K562 (cell line): ENCODE data around the gene CCDC167. TPM values are rescaled to one million over a fixed set of nuclear protein-coding genes. Genes with fewer than 3 reads are reported as not detected.

Experiments
- ATAC-seq: fragments of 200-7000 bp; cut with Tn5 transposase; 3 replicates; pipeline ENCODE4 v1.9.1; 2020; ENCODE audit warnings: moderate library complexity
- BruUV-seq: library from RNA; stranded (reverse); fragments of 400-500 nt; replicated peaks from 2 replicates; lab custom pipeline; 2021; lab: Mats Ljungman, UMichigan
- CTCF ChIA-PET: fragments of 300-600 bp; formaldehyde crosslinking; extraction: SDS; loops from one replicate; lab custom pipeline; 2021; ENCODE audit warnings: low intra/inter-chr PET ratio; lab: Yijun Ruan, JAX
- POLR2A ChIA-PET: fragments of 300-600, 350-650 bp; sonication (Branson Sonifier 250); formaldehyde crosslinking; extraction: SDS; loops from one replicate; lab custom pipeline; 2021; ENCODE audit warnings: antibody characterized with exemption, inconsistent platforms; lab: Yijun Ruan, JAX
- DNase-seq, 4 experiments: peaks; one replicate each; pipeline versions ENCODE4 v3.0.0 to v3.0.0-alpha.2; 2011 to 2018; ENCODE audit warnings: low spot score in 3 of 4, mixed read lengths in 3 of 4; ENCODE audit errors: extremely low read depth in 1 of 4
- FAIRE-seq: peaks from 2 replicates; lab custom pipeline; 2011; peaks lifted over from hg19 to GRCh38; lab: Jason Lieb, UNC
- H2AFZ ChIP-seq: 2 replicates; pipeline ENCODE4 v1.6.0; 2011; ENCODE audit warnings: low read depth, low read length, control low read depth, inconsistent platforms
- H3K27ac ChIP-seq: fragments of 200-600 bp; 3 replicates; pipeline ENCODE4 v1.8.0; 2011; ENCODE audit warnings: low read depth, mild to moderate bottlenecking, control low read depth, inconsistent platforms, low read length, moderate library complexity, mixed read lengths; ENCODE audit errors: extremely low read depth
- H3K27me3 ChIP-seq, 2 experiments: fragments of 300-600 bp in 1 of 2; 2 replicates in 1 of 2; 3 replicates in 1 of 2; pipeline versions ENCODE4 v1.6.0 to v1.8.0; 2011; ENCODE audit warnings: inconsistent platforms in 2 of 2, low read length in 2 of 2, mild to moderate bottlenecking in 1 of 2, mixed read lengths in 1 of 2, moderate library complexity in 1 of 2; ENCODE audit not compliant: control insufficient read depth in 2 of 2, insufficient read depth in 2 of 2
- H3K36me3 ChIP-seq: fragments of 300-600 bp; 3 replicates; pipeline ENCODE4 v1.8.0; 2011; ENCODE audit warnings: mild to moderate bottlenecking, low read length, inconsistent platforms; ENCODE audit not compliant: control insufficient read depth, insufficient read depth
- H3K4me1 ChIP-seq, 2 experiments: fragments of 200-600 bp in 1 of 2; replicated peaks in 1 of 2; 2 replicates in 1 of 2; 3 replicates in 1 of 2; pipeline versions ENCODE4 v1.5.1 to v1.8.0; 2011; ENCODE audit warnings: inconsistent platforms in 2 of 2, low read length in 2 of 2, mild to moderate bottlenecking in 1 of 2, mixed read lengths in 1 of 2, moderate library complexity in 1 of 2; ENCODE audit not compliant: control insufficient read depth in 2 of 2, insufficient read depth in 2 of 2
- H3K4me2 ChIP-seq: 2 replicates; pipeline ENCODE4 v1.6.1; 2011; ENCODE audit warnings: low read length, control low read depth, inconsistent platforms, mixed read lengths; ENCODE audit not compliant: insufficient read depth
- H3K4me3 ChIP-seq: fragments of 200-600 bp; sonication (generic), shearing (Covaris generic); 2 replicates; pipeline ENCODE4 v1.5.1; 2016; ENCODE audit warnings: control low read depth, inconsistent platforms
- H3K79me2 ChIP-seq: fragments of 200-600 bp; 3 replicates; pipeline ENCODE4 v1.8.0; 2011; ENCODE audit warnings: low read length, inconsistent platforms; ENCODE audit not compliant: control insufficient read depth, insufficient read depth
- H3K9ac ChIP-seq, 2 experiments: 2 replicates each; pipeline versions ENCODE4 v1.6.0 to v1.6.1; 2011; ENCODE audit warnings: low read depth in 2 of 2, low read length in 2 of 2, control low read depth in 1 of 2, inconsistent platforms in 1 of 2, mild to moderate bottlenecking in 1 of 2, mixed read lengths in 1 of 2; ENCODE audit not compliant: insufficient read depth in 1 of 2
- H3K9me1 ChIP-seq: one replicate; pipeline ENCODE4 v1.6.0; 2011; ENCODE audit warnings: inconsistent platforms, mild to moderate bottlenecking, low read length, moderate library complexity; ENCODE audit not compliant: control insufficient read depth, insufficient read depth
- H3K9me3 ChIP-seq: replicated peaks from 2 replicates; pipeline ENCODE4 v1.5.1; 2011; ENCODE audit warnings: low read depth, low read length, inconsistent platforms; ENCODE audit not compliant: control insufficient read depth, insufficient read depth
- H4K20me1 ChIP-seq: replicated peaks from 2 replicates; pipeline ENCODE4 v1.6.1; 2011; ENCODE audit warnings: low read length, inconsistent platforms, mixed read lengths; ENCODE audit not compliant: control insufficient read depth, insufficient read depth
- ADNP ChIP-seq: fragments of 200-800 bp; sonication (Bioruptor generic); IDR thresholded peaks from 2 replicates; pipeline ENCODE4 v1.6.1; 2016; ENCODE audit warnings: missing genetic modification characterization, missing compliant biosample characterization
- BDP1 ChIP-seq: IDR thresholded peaks from 3 replicates; pipeline ENCODE4 v1.6.1; 2011; ENCODE audit not compliant: insufficient read length, insufficient read depth
- CCAR2 ChIP-seq: fragments of 200-400 bp; formaldehyde crosslinking; IDR thresholded peaks from 2 replicates; pipeline ENCODE4 v1.6.1; 2017; ENCODE audit warnings: mild to moderate bottlenecking, low read depth, low read length
- EHMT2 ChIP-seq: fragments of 450-650 bp; IDR thresholded peaks from 2 replicates; pipeline ENCODE4 v1.6.1; 2018; ENCODE audit warnings: antibody characterized with exemption
- HNRNPK ChIP-seq: fragments of 200-400 bp; formaldehyde crosslinking; IDR thresholded peaks from one replicate; pipeline ENCODE4 v1.6.1; 2018; ENCODE audit warnings: mild to moderate bottlenecking, low read depth, low read length; ENCODE audit not compliant: poor library complexity, severe bottlenecking
- JUNB ChIP-seq: fragments of 450-650 bp; formaldehyde crosslinking; conservative IDR thresholded peaks from 2 replicates; pipeline ENCODE4 v1.4.0; 2020; ENCODE audit warnings: mild to moderate bottlenecking
- POU5F1 ChIP-seq: fragments of 150-350 bp; IDR thresholded peaks from 2 replicates; pipeline ENCODE4 v1.6.1; 2014; ENCODE audit warnings: borderline replicate concordance, low read length, low read depth, mild to moderate bottlenecking; ENCODE audit not compliant: partially characterized antibody
- SMARCB1 ChIP-seq: IDR thresholded peaks from 2 replicates; pipeline ENCODE4 v1.6.1; 2011; ENCODE audit warnings: improper control_type of control experiment, low read depth; ENCODE audit not compliant: insufficient read length
- ZEB2 ChIP-seq: fragments of 450-650 bp; IDR thresholded peaks from 2 replicates; pipeline ENCODE4 v1.6.1; 2016
- ZNF316 ChIP-seq: fragments of 450-650 bp; IDR thresholded peaks from 2 replicates; pipeline ENCODE4 v1.6.1; 2016
- WGBS: fragments of 100-300 bp; shearing (Covaris generic); methylation state at CpG from one replicate; pipeline ENCODE4 v1.1.6; 2016; ENCODE audit warnings: low coverage, mixed read lengths; ENCODE audit not compliant: insufficient coverage; ENCODE audit errors: missing lambda C conversion rate; 5-methylcytosine and 5-hydroxymethylcytosine counted together
- in situ Hi-C: fragments of 300-500 bp; cut with MboI; formaldehyde crosslinking; loops from 4 replicates; pipeline ENCODE4 v1.15.0; 2018; ENCODE audit warnings: inconsistent platforms, mixed read lengths
- intact Hi-C: fragments of 100-400 bp; cut with micrococcal nuclease; formaldehyde crosslinking; loops from 2 replicates; pipeline ENCODE4 v1.14.2; 2022
- polyA plus RNA-seq, 8 experiments: library from polyadenylated mRNA; depleted of rRNA in 4 of 8; stranded (reverse) in 5 of 8; unstranded in 3 of 8; fragments of >200 nt; fragmentation: Nextera tagmentation in 2 of 8; fragmentation: Illumina TruSeq in 1 of 8; extraction: Ambion mirVana in 2 of 8; extraction: Trizol in 1 of 8; gene quantifications; 2 replicates each; pipeline versions ENCODE4 v1.2.1 to v1.2.3, GENCODE V29; 2011 to 2014; ENCODE audit warnings: inconsistent platforms in 1 of 8, missing spikeins in 1 of 8
- total RNA-seq, 7 experiments: library from RNA; depleted of rRNA in 6 of 7; stranded (reverse); fragments of >200 nt in 6 of 7; fragmentation: Illumina TruSeq in 2 of 7; extraction: Trizol in 2 of 7; gene quantifications; 2 replicates each; pipeline versions ENCODE4 v1.2.1 to v1.2.3, GENCODE V29; 2011 to 2021; ENCODE audit warnings: low replicate concordance in 1 of 7
- TF ChIP-seq, protein P1 (sequence below): fragments of 450-650 bp; IDR thresholded peaks from 2 replicates; pipeline ENCODE4 v1.6.1; 2018; ENCODE audit not compliant: partially characterized antibody
- TF ChIP-seq, protein P2 (sequence below): sonication (generic); formaldehyde crosslinking; IDR thresholded peaks from 2 replicates; pipeline ENCODE4 v1.4.0; 2020; ENCODE audit warnings: mild to moderate bottlenecking, missing genetic modification reagents
- TF ChIP-seq, protein P3 (sequence below): fragments of 250-450 bp; sonication (Bioruptor Pico); IDR thresholded peaks from 2 replicates; pipeline ENCODE4 v1.4.0; 2020; ENCODE audit warnings: mild to moderate bottlenecking, moderate library complexity

Gene CCDC167
- total and polyA plus RNA-seq, 9 of the 15 experiments (the other 6 are each of a cell fraction or from before 2014, with no cell fraction given): 26.0 to 114 (median 45.2) TPM

DNA sequence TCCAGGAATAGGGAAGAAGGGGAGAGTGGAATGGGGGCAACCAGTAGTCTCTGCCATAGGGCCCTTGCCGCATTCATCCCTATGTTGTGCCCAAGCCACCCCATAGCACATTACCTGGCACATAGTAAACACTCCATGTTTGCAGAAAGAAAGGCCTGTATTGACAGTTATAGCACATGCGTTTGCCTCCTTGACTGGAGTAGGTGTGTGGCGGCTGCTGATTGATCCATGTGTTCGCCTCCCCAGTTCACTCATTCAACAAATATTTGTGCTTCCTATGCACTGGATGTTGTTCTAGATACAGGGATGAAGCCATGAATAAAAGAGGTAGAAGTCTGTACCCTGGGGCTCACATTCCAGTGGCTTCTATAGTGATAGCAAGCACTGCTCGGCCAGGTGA, 19.8 kb upstream of the CCDC167 start (continued):
- TF ChIP-seq, protein P1, sequence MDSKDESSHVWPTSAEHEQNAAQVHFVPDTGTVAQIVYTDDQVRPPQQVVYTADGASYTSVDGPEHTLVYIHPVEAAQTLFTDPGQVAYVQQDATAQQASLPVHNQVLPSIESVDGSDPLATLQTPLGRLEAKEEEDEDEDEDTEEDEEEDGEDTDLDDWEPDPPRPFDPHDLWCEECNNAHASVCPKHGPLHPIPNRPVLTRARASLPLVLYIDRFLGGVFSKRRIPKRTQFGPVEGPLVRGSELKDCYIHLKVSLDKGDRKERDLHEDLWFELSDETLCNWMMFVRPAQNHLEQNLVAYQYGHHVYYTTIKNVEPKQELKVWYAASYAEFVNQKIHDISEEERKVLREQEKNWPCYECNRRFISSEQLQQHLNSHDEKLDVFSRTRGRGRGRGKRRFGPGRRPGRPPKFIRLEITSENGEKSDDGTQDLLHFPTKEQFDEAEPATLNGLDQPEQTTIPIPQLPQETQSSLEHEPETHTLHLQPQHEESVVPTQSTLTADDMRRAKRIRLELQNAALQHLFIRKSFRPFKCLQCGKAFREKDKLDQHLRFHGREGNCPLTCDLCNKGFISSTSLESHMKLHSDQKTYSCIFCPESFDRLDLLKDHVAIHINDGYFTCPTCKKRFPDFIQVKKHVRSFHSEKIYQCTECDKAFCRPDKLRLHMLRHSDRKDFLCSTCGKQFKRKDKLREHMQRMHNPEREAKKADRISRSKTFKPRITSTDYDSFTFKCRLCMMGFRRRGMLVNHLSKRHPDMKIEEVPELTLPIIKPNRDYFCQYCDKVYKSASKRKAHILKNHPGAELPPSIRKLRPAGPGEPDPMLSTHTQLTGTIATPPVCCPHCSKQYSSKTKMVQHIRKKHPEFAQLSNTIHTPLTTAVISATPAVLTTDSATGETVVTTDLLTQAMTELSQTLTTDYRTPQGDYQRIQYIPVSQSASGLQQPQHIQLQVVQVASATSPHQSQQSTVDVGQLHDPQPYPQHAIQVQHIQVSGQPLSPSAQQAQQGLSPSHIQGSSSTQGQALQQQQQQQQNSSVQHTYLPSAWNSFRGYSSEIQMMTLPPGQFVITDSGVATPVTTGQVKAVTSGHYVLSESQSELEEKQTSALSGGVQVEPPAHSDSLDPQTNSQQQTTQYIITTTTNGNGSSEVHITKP: no peak
- no peak for TF ChIP-seq SMARCB1

DNA sequence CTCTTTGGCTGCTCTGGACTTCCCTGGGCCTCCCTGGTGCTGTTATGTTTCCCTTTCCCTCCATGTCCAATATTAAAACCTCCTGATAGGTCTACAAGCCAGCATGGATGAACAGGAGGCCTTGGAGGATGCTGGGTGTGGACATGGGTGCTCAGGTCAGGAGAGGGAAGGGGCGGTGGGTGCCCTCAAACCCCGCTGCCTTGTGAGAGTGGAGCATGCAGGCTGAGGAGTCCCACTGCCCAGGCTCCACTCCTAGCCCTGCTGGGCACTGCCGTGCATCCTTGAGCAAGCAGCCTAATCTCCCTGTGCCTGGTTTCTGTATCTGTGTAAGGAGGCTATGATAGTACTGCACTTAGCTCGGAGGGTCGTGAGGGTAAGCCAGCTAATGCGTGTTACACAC, 18.4 kb upstream of the CCDC167 start:
- Histone ChIP-seq H2AFZ (no peak overlapping the region), H3K27ac (no peak overlapping the region), H3K9me3 (no peaks in the 10 kb centered on the region), H3K79me2 (no peaks in the 10 kb centered on the region), H3K36me3 (no peaks in the 10 kb centered on the region), H3K4me1 (peaks cover 0 to 3% of the 10 kb centered on the region in 2 experiments; a peak in 1 of 5 replicates), H3K27me3 (peaks cover 58 to 94% of the 10 kb centered on the region in 2 experiments), H3K4me2 (no peak overlapping the region), H3K4me3 (no peak overlapping the region), H4K20me1 (peaks cover 6% of the 10 kb centered on the region; the same call in 1 of the 2 replicates), H3K9ac (no peak overlapping the region), H3K9me1 (no peaks in the 10 kb centered on the region)
- ChIA-PET POLR2A (interaction anchor here (1.0 kb wide), 1 partner anchor 10 kb away, joined by 4 read pairs; no protein-coding TSS in a partner anchor), CTCF (no interaction called here)
- BruUV-seq: no TSS peak
- intact Hi-C loops (no loop called here), in situ Hi-C loops (no loop called here)
- 2% methylated on average over 6 of the region's 6 CpGs for WGBS
- DNase-seq (no peak), ATAC-seq (no peak), FAIRE-seq (no peak)
- TF ChIP-seq HNRNPK (no peak), ZEB2 (no peak), ZNF316 (no peak), CCAR2 (no peak), EHMT2 (no peak), BDP1 (no peak), ADNP (no peak), JUNB (no peak), POU5F1 (no peak)
- TF ChIP-seq, protein P2, sequence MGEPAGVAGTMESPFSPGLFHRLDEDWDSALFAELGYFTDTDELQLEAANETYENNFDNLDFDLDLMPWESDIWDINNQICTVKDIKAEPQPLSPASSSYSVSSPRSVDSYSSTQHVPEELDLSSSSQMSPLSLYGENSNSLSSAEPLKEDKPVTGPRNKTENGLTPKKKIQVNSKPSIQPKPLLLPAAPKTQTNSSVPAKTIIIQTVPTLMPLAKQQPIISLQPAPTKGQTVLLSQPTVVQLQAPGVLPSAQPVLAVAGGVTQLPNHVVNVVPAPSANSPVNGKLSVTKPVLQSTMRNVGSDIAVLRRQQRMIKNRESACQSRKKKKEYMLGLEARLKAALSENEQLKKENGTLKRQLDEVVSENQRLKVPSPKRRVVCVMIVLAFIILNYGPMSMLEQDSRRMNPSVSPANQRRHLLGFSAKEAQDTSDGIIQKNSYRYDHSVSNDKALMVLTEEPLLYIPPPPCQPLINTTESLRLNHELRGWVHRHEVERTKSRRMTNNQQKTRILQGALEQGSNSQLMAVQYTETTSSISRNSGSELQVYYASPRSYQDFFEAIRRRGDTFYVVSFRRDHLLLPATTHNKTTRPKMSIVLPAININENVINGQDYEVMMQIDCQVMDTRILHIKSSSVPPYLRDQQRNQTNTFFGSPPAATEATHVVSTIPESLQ: no peak
- TF ChIP-seq, protein P3, sequence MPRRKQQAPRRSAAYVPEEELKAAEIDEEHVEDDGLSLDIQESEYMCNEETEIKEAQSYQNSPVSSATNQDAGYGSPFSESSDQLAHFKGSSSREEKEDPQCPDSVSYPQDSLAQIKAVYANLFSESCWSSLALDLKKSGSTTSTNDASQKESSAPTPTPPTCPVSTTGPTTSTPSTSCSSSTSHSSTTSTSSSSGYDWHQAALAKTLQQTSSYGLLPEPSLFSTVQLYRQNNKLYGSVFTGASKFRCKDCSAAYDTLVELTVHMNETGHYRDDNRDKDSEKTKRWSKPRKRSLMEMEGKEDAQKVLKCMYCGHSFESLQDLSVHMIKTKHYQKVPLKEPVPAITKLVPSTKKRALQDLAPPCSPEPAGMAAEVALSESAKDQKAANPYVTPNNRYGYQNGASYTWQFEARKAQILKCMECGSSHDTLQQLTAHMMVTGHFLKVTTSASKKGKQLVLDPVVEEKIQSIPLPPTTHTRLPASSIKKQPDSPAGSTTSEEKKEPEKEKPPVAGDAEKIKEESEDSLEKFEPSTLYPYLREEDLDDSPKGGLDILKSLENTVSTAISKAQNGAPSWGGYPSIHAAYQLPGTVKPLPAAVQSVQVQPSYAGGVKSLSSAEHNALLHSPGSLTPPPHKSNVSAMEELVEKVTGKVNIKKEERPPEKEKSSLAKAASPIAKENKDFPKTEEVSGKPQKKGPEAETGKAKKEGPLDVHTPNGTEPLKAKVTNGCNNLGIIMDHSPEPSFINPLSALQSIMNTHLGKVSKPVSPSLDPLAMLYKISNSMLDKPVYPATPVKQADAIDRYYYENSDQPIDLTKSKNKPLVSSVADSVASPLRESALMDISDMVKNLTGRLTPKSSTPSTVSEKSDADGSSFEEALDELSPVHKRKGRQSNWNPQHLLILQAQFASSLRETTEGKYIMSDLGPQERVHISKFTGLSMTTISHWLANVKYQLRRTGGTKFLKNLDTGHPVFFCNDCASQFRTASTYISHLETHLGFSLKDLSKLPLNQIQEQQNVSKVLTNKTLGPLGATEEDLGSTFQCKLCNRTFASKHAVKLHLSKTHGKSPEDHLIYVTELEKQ (CRISPR knock-in tag): no peak
